Spleen (tissue), 7 donors: Measurements from ENCODE around the gene CNNM2.

Experiments
- POLR2A ChIP-seq, 3 donors: fragments of 450-650 bp; IDR thresholded peaks; one replicate each; pipeline ENCODE4 v1.5.1; 2017; ENCODE audit warnings: antibody characterized with exemption in 3 of 3, mild to moderate bottlenecking in 1 of 3
- POLR2AphosphoS5 ChIP-seq, 3 donors: sonication (generic); formaldehyde crosslinking; IDR thresholded peaks; one replicate each; pipeline ENCODE4 v1.5.1; 2017; ENCODE audit warnings: antibody characterized with exemption in 3 of 3
- TF ChIP-seq, protein P1 (sequence below), 11 experiments: fragments of 200-600 bp in 7 of 11; fragments of 450-650 bp in 4 of 11; sonication (generic) in 4 of 11; IDR thresholded peaks in 8 of 11; conservative IDR thresholded peaks in 3 of 11; 1 replicate in 7 of 11; 2 replicates in 4 of 11; pipeline versions ENCODE4 v1.4.0 to v1.8.0; 2016 to 2021; ENCODE audit warnings: antibody characterized with exemption in 11 of 11, inconsistent platforms in 4 of 11, mild to moderate bottlenecking in 1 of 11
- donor health status: DM: no; HTN: no; CAD: no; lungs with moderate emphysema.
- donor health status: DM: no; HTN: no; CAD: no.
- donor health status: DM: no; HTN: no; CAD: no.

GRCh38 chr10:103047381-103047780, 129.3 kb downstream of the CNNM2 start:
- TF ChIP-seq, protein P1, sequence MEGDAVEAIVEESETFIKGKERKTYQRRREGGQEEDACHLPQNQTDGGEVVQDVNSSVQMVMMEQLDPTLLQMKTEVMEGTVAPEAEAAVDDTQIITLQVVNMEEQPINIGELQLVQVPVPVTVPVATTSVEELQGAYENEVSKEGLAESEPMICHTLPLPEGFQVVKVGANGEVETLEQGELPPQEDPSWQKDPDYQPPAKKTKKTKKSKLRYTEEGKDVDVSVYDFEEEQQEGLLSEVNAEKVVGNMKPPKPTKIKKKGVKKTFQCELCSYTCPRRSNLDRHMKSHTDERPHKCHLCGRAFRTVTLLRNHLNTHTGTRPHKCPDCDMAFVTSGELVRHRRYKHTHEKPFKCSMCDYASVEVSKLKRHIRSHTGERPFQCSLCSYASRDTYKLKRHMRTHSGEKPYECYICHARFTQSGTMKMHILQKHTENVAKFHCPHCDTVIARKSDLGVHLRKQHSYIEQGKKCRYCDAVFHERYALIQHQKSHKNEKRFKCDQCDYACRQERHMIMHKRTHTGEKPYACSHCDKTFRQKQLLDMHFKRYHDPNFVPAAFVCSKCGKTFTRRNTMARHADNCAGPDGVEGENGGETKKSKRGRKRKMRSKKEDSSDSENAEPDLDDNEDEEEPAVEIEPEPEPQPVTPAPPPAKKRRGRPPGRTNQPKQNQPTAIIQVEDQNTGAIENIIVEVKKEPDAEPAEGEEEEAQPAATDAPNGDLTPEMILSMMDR (IDR thresholded peaks at IDR 0.05 in 8 of 11, conservative IDR thresholded peaks at IDR 0.05 in 3 of 11): no peak
- TF ChIP-seq POLR2AphosphoS5 (IDR thresholded peaks at IDR 0.05) (no peak), POLR2A (IDR thresholded peaks at IDR 0.05) (no peak)
